Subcutaneous adipose tissue (tissue), 4 donors: ENCODE results near the gene C3orf85. TPM values are rescaled to one million over a fixed set of nuclear protein-coding genes. Genes with fewer than 3 reads are reported as not detected.

Source experiments
- total RNA-seq, 4 donors: library from RNA; depleted of rRNA; stranded (reverse); fragments of >200 nt; gene quantifications; one replicate each; pipeline ENCODE4 v1.1.0, GENCODE V29; 2016
- TF ChIP-seq, protein P1 (sequence below): fragments of 450-650 bp; IDR thresholded peaks from one replicate; pipeline ENCODE4 v1.5.1; 2016; ENCODE audit warnings: low read depth, mild to moderate bottlenecking, control low read depth, antibody characterized with exemption, moderate library complexity

Gene C3orf85
- total RNA-seq, 4 donors from 2014 or later, result not detected

DNA sequence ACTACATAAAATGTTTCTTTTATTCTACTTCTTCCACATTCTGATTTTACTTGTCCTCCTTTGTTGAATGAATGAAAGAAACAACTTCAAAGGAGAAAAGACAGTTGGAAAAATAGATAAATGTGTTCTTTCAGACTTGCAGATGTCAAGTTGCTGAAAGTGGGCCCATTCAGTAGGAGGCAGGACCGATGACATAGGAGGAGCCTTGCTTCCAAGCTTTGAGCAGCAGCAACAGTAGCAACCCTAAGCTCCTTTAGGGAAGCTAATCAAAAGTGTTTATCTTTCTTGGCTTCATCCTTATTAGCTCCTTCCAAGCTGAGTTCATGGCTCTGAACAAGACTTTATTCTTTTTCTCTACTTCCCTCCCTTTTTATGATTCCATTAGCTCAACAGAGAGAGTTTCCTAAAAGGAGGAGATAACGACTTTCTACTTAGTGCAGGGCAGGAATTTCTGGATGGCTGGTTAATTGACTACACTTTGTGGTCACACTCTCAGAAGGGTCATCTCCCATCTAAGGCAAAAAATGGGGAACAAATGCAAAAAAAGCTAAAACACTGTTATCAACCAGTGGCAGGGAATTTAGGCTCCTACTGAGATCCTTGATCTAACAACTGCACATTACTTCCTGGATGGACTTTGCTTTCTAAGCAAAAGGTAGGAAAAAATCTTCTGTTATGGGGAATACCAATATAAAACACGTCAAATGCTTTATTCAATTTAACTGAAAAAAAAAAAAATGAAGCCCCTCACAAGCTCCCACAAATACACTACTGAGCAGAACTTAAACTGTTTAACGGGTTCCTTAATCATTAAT lies 23.4 kb upstream of the C3orf85 start:
- TF ChIP-seq, protein P1, sequence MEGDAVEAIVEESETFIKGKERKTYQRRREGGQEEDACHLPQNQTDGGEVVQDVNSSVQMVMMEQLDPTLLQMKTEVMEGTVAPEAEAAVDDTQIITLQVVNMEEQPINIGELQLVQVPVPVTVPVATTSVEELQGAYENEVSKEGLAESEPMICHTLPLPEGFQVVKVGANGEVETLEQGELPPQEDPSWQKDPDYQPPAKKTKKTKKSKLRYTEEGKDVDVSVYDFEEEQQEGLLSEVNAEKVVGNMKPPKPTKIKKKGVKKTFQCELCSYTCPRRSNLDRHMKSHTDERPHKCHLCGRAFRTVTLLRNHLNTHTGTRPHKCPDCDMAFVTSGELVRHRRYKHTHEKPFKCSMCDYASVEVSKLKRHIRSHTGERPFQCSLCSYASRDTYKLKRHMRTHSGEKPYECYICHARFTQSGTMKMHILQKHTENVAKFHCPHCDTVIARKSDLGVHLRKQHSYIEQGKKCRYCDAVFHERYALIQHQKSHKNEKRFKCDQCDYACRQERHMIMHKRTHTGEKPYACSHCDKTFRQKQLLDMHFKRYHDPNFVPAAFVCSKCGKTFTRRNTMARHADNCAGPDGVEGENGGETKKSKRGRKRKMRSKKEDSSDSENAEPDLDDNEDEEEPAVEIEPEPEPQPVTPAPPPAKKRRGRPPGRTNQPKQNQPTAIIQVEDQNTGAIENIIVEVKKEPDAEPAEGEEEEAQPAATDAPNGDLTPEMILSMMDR, result no peak

DNA sequence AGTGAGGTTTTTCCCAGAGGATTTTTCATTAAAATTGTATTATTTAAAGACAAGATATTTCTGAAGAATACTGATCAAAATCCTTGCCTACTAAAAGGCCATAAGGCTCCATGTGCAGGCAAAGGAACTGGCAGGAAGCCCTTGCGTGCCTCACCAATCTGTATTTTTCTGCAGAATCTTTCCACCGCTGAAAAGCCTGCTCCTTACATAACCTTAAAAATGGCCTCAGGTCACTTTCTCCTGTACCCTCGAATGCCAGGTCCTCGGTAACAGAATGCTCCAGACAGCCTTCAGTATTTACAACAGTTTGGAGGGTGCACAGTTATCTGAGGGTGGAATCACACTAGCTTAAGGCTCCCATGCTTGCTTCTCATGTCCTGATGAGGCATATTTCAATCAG lies 21.8 kb upstream of the C3orf85 start:
- TF ChIP-seq, protein P1, result no peak

DNA sequence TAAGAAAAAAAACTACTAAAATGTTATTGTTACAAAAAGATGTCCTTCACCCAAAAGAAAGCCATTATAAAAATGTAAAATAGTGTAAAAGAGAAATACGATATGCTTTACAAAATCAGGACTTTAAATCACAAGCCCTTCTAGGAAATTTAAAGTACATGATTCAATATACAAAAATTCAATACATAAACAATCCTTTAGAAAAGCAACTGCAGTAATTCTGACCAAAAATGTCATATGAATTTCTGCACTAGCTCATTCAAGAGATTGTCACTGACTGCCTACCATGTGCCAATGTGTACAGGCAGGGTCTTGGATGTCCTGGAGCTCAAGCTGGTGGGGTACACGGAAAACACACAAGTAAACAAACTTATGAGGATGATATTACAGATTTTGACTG lies 21.1 kb upstream of the C3orf85 start:
- TF ChIP-seq, protein P1, result no peak

DNA sequence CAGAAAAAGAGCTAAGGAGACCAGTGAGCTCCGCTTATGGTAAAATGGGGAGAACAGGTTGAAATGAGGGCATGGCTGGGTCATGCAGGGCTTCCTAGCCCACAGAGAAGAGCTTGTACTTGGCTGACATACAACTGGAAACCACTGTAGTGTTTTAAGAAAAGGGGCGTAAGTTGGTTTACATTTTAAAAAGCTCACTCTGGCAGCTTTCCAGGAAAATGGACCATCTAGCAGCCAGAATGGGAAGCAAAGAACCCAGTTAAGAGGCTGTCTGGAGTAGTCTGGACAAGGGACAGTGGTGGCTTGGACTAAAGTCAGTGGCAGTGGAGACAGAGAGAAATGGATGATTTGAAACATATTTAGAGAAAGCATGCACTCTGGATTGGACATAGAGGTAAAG lies 20.5 kb upstream of the C3orf85 start:
- TF ChIP-seq, protein P1, result no peak

DNA sequence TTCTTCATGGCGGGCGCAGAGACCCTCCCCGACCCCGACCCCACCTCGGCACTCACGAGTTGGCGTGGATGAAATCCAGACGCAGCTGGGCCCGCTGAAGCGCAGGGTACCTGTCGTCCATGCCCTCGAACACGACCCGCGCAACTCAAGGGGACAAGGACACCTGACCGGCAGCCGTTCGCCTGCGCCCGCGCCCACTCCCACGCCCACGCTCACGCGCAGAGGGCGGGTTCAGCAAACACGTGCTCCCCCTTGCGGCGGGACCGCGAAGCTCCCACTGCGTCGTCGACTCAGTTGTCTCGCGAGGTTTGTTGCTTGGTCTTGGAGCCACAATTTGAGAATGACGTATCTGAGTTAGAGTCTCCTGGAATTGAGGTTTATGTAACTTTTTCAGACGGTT lies 18.6 kb upstream of the C3orf85 start, which contains the start of gene MORC1:
Gene MORC1 (minus strand): TSS at position 196 of the 400 bp plus-strand sequence. CDS start 75 bp downstream, at position 121.
- TF ChIP-seq, protein P1, result no peak

DNA sequence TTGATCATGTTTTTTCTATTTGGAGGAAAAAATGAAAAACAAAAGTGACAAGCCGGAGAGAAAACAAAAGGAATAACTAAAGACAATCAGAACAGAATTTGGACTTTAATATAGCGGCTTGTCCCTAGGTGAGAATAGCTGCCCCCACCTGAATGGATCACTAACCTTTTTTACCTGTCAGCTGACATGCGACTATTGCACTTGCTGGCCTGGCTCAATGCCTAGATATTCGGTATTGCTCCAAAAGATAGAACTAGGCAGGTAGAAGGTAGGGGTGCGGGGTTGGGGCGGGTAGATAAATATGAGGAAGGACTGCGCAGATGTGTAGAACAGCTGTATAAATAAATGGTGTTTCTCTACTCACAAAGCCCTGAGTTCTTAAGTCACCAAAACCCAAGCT lies 17.9 kb upstream of the C3orf85 start:
- TF ChIP-seq, protein P1, result no peak

DNA sequence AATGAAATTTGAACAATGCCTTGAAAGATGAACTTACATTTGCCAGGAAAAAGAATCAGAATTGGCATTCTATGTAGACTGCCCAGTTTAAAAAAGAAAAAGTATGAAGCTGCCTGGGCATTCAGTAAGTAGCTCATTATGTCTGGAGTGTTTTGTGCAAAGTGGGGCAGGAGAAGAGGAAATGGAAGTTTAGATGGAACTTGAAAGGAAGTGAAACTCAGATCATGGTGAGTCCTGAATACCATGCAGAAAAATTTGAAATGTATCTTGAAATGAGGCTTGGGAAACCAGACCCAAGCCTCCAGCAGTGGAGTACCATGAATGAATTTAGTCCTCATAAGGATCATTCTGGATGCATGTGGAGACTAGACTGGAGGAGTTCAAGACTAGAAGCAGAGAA lies 13.8 kb upstream of the C3orf85 start:
- TF ChIP-seq, protein P1, result no peak
